ENCODE data around the gene FOXP4.

GRCh38 chr6:41605649-41606048, 59.5 kb downstream of the FOXP4 start:
- TF ChIP-seq CTCF (IDR thresholded peaks at IDR 0.05; ENCODE audit: insufficient read depth, low read depth, low read length) (no peak), EZH2 (IDR thresholded peaks at IDR 0.05; ENCODE audit: insufficient read depth, low read length) (no peak)

Measured in astrocyte (in vitro differentiated cells and primary cell).